Keratinocyte (primary cell): ENCODE data around the gene AGTPBP1. TPM values are rescaled to one million over a fixed set of nuclear protein-coding genes. Genes with fewer than 3 reads are reported as not detected.
"Not testable (repeated sequence)": the region's sequence is repeated elsewhere in the genome, so short reads cannot be mapped to it uniquely, and the experiment has no call there.

Experiments used
- DNase-seq: peaks from one replicate; pipeline ENCODE4 v3.0.0-alpha.2; 2011; ENCODE audit warnings: low read depth, missing footprints, low spot score
- FAIRE-seq: peaks from 2 replicates; lab custom pipeline; 2011; peaks lifted over from hg19 to GRCh38; lab: Jason Lieb, UNC
- H2AFZ ChIP-seq: 2 replicates; pipeline ENCODE4 v1.6.0; 2012; ENCODE audit warnings: low read length, control low read depth, inconsistent platforms; ENCODE audit not compliant: control insufficient read depth
- H3K27ac ChIP-seq: 2 replicates; pipeline ENCODE4 v1.5.1; 2011; ENCODE audit warnings: low read length; ENCODE audit not compliant: control insufficient read depth, insufficient read depth
- H3K27me3 ChIP-seq: 3 replicates; pipeline ENCODE4 v1.6.0; 2011; ENCODE audit warnings: low read length; ENCODE audit not compliant: control insufficient read depth, insufficient read depth; ENCODE audit errors: extremely low read depth
- H3K36me3 ChIP-seq, 2 experiments: 2 replicates in 1 of 2; 3 replicates in 1 of 2; pipeline ENCODE4 v1.5.1; 2011; ENCODE audit warnings: low read length in 2 of 2, mild to moderate bottlenecking in 1 of 2; ENCODE audit not compliant: control insufficient read depth in 2 of 2, insufficient read depth in 2 of 2; ENCODE audit errors: extremely low read depth in 1 of 2
- H3K4me1 ChIP-seq: 3 replicates; pipeline ENCODE4 v1.5.1; 2011; ENCODE audit warnings: low read length; ENCODE audit not compliant: control insufficient read depth, insufficient read depth; ENCODE audit errors: extremely low read depth
- H3K4me2 ChIP-seq: 3 replicates; pipeline ENCODE4 v1.6.0; 2011; ENCODE audit warnings: low read depth, low read length; ENCODE audit not compliant: control insufficient read depth, insufficient read depth; ENCODE audit errors: extremely low read depth
- H3K4me3 ChIP-seq, 3 experiments: fragments of 200-600 bp in 1 of 3; sonication (generic) in 1 of 3; 2 replicates in 2 of 3; 3 replicates in 1 of 3; pipeline ENCODE4 v1.5.1; 2011 to 2016; ENCODE audit warnings: low read length in 3 of 3, mild to moderate bottlenecking in 3 of 3, control low read depth in 2 of 3, inconsistent platforms in 1 of 3, low read depth in 1 of 3, mixed read lengths in 1 of 3, mixed run types in 1 of 3, moderate library complexity in 1 of 3; ENCODE audit not compliant: control insufficient read depth in 2 of 3, insufficient read depth in 2 of 3; ENCODE audit errors: extremely low read depth in 1 of 3
- H3K79me2 ChIP-seq: 2 replicates; pipeline ENCODE4 v1.6.0; 2012; ENCODE audit warnings: low read length; ENCODE audit not compliant: control insufficient read depth, insufficient read depth
- H3K9ac ChIP-seq: 3 replicates; pipeline ENCODE4 v1.6.0; 2011; ENCODE audit warnings: low read length; ENCODE audit not compliant: control insufficient read depth, insufficient read depth; ENCODE audit errors: extremely low read depth
- H3K9me1 ChIP-seq: 3 replicates; pipeline ENCODE4 v1.6.0; 2011; ENCODE audit warnings: low read length; ENCODE audit not compliant: control insufficient read depth, insufficient read depth; ENCODE audit errors: extremely low read depth
- H3K9me3 ChIP-seq: 2 replicates; pipeline ENCODE4 v1.5.1; 2012; ENCODE audit warnings: low read depth, low read length; ENCODE audit not compliant: control insufficient read depth
- H4K20me1 ChIP-seq: 3 replicates; pipeline ENCODE4 v1.6.0; 2011; ENCODE audit warnings: low read length; ENCODE audit not compliant: control insufficient read depth, insufficient read depth; ENCODE audit errors: extremely low read depth
- EZH2 ChIP-seq: IDR thresholded peaks from one replicate; pipeline ENCODE4 v1.6.1; 2012; ENCODE audit warnings: inconsistent platforms, mild to moderate bottlenecking, low read length, moderate library complexity
- dilution Hi-C: fragments of 300-500 bp; cut with MboI; formaldehyde crosslinking; loops from one replicate; pipeline ENCODE4 v1.7.0; 2020; ENCODE audit warnings: low sequenced_read_pairs; ENCODE audit not compliant: extremely low pct_ligation_motif_present
- polyA plus RNA-seq, 5 experiments: library from polyadenylated mRNA; depleted of rRNA in 3 of 5; stranded (reverse) in 3 of 5; stranded (forward) in 1 of 5; unstranded in 1 of 5; fragments of >200 nt; gene quantifications; 1 replicate in 1 of 5; 2 replicates in 3 of 5; 3 replicates in 1 of 5; pipeline versions ENCODE4 v1.2.1 to v1.2.3, GENCODE V29; 2011 to 2012; ENCODE audit warnings: missing spikeins in 2 of 5, low read depth in 1 of 5, low replicate concordance in 1 of 5

AGTPBP1 gene
- polyA plus RNA-seq, 1 donor (not counting 4 experiments of a cell fraction or from before 2014, with no cell fraction given), result 11.1 TPM

DNA sequence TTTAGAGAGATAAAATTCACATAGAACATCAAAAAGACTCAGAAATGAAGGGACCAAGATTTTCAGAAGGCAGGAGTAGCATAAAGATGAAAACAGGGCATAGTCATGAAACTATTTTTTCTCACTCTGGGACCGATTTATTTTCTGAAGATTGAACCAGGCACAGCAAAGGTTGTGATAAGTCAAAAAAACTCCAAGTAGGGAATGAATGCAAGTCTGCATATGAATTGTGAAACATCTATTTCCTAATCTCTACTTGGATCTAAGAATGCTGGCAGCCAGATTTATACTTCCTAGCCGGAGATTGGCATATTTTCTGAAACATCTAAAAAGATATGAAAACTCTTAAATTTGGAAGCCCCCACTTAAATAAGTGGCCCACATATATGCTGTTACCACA lies 16.0 kb upstream of the AGTPBP1 start:
- H4K20me1 ChIP-seq, H3K9me1 ChIP-seq, dilution Hi-C loops, H3K36me3 ChIP-seq, H3K27ac ChIP-seq, H3K4me3 ChIP-seq, H3K9me3 ChIP-seq, H3K4me2 ChIP-seq, FAIRE-seq, H3K4me1 ChIP-seq, H3K9ac ChIP-seq, H3K79me2 ChIP-seq, H3K27me3 ChIP-seq, DNase-seq, H2AFZ ChIP-seq: not testable (repeated sequence)

DNA sequence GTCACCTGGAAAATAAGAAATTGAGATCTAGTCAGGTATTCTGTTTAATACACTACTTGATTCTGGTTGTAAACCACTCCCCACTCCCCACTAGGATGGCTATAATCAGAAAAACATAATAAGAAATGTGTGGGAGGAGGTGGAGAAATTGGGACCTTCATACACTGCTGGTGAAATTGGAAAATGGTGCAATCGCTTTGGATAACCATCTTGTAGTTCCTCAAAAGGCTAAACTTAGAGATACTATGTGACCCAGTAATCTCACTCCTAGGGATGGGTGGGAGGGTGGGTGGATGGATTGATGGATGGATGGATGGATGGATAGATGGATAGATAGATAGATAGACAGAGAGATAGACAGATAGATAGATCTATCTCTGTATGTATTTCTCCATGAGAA lies 14.5 kb upstream of the AGTPBP1 start:
- H3K27ac ChIP-seq, H3K79me2 ChIP-seq, H3K9ac ChIP-seq, H3K9me1 ChIP-seq, H3K9me3 ChIP-seq, H3K36me3 ChIP-seq, H3K4me1 ChIP-seq, H2AFZ ChIP-seq, H4K20me1 ChIP-seq, DNase-seq, FAIRE-seq, dilution Hi-C loops, H3K4me2 ChIP-seq, H3K4me3 ChIP-seq, H3K27me3 ChIP-seq: not testable (repeated sequence)

DNA sequence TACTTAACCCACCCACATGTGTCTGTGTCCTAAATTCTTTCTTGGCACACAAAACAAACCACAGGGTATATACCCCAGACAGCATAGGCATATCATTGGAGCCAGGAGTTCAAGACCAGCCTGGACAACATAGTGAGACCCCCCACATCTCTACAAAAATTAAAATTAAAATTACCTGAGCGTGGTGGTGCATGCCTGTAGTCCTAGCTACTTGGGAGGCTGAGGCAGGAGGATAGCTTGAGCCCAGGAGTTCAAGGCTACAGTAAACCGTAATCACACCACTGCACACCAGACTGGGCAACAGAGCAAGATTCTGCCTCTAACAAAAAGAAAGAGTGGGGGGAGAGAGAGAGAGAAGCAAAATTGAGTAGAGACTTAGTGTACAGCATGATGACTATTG lies 4.6 kb upstream of the AGTPBP1 start:
- FAIRE-seq (no peak), DNase-seq (no peak)
- H3K9ac ChIP-seq, result no peak overlapping the region
- dilution Hi-C loops, result no loop called here
- H3K4me1 ChIP-seq, result peaks cover 17% of the 10 kb centered on the region
- H3K36me3 ChIP-seq, result no peaks in the 10 kb centered on the region
- no peaks in the 10 kb centered on the region for H3K9me1 ChIP-seq
- H3K27me3 ChIP-seq, result peaks cover 17% of the 10 kb centered on the region
- no peaks in the 10 kb centered on the region for H4K20me1 ChIP-seq
- H2AFZ ChIP-seq, result no peak overlapping the region
- no peak overlapping the region for H3K4me3 ChIP-seq
- no peaks in the 10 kb centered on the region for H3K9me3 ChIP-seq
- no peak overlapping the region for H3K27ac ChIP-seq
- TF ChIP-seq EZH2, result no peak
- H3K79me2 ChIP-seq, result no peaks in the 10 kb centered on the region
- no peak overlapping the region for H3K4me2 ChIP-seq
